Measurements from ENCODE around the gene SAPCD1.
A peak's percentile ranks its signal among the peaks of the same experiment; 100 is the strongest.

The SAPCD1 gene

DNA sequence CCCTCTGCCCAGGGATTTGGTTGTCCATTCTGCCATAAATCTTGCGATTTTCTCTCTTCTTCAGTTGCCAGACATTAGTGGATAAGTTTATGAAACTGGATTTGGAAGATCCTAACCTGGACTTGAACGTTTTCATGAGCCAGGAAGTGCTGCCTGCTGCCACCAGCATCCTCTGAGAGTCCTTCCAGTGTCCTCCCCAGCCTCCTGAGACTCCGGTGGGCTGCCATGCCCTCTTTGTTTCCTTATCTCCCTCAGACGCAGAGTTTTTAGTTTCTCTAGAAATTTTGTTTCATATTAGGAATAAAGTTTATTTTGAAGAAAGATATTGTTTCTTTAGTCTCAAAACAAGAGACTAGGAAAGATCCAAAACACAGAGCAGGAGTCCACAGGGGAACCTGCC, at the start of gene SAPCD1:
Gene SAPCD1, plus strand, starts transcription at position 301 of the 400 bp plus-strand sequence. CDS start 399 bp downstream, outside the sequence.
- DNase-seq, result no peak

GRCh38 chr6:31713465-31713864, 49.0 kb upstream of the SAPCD1 start:
- no peak for DNase-seq

DNA sequence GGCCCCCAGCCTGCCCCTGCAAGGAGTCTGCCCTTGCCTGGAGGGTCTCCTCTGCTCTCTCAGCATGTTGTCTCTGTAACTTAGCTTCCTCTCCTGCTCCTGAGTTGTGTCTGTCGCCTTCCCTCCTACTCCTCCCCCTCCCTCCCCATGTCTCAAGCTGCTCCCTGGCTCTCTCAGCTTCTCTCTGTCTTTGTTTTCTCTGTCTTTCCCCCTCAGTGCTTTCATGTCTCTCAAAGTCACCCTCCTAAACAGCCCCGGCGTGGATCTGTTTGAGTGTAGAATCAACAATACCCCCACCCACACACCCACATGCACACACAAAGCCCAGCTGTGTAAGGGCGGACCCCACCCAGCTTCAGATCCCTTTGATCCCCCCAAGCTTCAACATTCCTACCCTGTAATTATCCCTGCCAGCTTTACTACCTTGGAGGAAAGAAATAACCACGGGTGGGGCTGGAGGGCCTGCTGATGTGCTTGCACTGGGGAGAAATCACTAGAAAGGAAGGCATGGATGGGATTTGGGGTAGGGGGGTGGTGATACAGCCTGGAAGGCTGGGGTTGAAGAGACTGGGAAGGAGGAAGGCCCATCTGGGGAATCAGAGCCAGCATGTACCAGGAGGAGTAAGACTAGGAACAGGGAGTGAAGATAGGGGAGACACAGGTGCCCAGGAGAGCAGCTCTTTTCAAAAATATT, 48.3 kb upstream of the SAPCD1 start:
- DNase-seq, result peak in 1 of 51 donors; percentile 45

DNA sequence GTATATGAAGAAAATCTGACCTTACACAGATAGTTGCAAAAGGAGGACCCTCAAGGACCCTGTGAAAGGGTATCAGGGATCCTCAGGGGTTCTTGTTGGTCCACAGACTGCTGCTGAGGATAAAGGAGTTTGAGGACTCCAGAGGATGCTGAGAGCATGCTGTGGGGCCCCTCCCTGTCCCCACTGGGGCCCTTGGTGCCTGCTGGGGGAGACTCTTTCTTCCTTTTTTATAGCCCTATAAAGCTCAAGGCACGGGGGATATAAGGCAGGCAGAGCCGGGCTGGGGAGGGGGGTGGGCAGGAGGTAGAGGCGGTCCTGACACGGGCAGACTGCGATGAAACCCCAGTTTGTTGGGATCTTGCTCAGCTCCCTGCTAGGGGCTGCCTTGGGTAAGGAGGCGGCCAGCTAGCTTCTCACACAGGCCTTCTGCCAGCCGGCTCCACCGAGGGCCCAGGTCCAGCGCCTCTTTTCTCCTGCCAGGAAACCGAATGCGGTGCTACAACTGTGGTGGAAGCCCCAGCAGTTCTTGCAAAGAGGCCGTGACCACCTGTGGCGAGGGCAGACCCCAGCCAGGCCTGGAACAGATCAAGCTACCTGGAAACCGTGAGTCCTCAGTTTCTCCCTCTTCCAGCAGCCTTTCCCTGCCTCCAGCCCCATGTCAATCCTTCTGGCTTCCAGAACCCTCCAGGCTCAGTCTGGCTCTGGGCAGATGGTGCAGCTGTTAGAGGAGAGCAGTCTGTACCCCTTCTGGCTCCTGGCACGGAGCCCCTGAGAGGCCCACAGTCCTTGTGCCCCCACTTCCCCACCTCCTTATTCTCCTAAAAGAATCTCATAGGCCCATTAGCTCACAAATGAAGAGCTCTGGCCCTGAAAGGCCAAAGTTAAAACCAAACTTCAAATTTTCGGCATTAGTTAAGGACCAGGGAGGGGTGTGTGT, 47.2 kb upstream of the SAPCD1 start, which contains the start of gene LY6G6D:
Gene LY6G6D, plus strand, starts transcription at position 327 of the 937 bp plus-strand sequence. Its CDS starts 8 bp downstream, at position 335.
- no peak for DNase-seq

- DNase-seq, result peak in 1 of 51 donors; percentile 33
Observed at GRCh38 chr6:31717499-31718222, 44.8 kb upstream of the SAPCD1 start.

GRCh38 chr6:31718265-31718664, 44.2 kb upstream of the SAPCD1 start:
- no peak for DNase-seq

DNA sequence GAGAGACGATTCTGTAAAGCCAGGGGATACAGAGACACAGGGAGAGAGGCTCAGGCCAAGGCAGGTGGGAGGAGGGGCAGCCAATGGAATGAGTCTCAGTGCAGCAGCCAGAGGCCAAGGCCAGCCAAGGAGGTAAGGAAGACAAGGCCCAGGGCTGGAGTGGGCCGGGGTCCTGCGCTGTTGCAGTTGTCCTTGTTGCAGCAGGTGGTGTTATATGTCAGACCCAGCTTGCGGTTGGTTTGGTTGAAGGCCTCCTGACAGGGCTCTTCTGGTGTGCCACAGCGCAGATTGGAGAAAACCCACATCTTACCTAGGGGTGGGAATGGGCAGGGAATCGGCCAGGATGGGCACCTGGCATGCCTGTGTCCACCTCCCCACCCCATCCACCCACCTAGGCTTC, 43.5 kb upstream of the SAPCD1 start:
- no peak for DNase-seq

DNA sequence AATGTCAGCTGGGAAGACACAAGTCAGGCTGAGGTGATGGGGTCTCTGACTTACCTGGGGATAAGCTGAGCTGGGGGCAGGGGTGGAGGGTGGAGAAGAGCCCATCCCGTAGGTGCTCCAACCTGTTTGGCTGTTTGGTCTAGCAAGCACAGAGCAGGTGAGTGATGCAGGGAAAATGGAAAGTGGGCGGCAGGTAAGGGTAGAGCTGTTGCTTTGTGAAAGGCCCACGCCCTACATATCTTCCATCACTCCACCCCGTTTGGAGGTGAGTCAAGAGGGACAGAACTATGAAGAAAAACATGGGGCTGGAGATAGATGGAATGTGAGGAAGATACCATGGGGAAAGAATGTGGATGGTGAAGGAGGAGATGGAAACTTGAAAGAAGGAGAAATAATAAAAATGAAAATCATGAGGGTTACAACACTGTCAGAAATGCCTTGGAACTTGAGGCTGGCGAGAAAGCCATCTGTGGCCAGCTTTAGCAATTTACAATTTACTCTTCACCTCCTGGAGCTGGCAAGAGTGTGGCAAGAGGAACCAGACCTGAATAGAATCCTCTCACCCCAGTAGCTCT, 42.2 kb upstream of the SAPCD1 start:
- DNase-seq, result no peak

DNA sequence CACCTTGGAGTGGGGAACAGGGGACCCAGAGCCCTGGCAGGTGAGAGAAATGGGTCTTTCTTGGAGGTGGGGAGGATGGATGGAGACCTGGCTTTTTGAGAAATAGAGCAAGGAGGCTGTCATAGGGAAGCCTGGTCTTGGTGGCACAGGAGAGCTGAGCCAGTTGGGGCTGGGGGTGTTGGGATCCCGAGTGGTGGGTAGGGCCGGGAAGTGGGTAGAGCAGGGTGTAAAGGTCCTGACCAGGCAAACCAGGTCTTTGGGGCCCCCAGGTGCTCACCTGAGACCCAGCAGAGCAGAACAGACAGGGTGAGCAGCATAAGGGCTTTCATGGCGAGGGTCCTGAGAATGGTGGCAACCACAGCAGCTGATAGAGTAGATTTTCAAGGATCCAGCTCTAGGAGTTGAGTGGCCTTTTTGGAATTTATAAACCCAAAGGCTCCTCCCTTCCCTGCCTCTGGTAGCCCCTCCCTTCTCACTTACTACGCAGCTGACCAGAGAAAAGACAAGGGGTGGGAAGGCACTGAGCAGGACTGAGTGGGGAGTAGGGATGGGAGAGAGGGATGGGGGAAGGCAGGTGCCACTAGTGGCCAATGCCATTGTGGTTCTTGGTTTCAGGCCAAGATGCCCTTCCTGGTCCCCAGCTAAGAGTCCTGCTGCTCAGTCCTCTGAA, 41.0 kb upstream of the SAPCD1 start, which contains the start of gene LY6G6C:
Gene LY6G6C, minus strand, starts transcription at position 396 of the 670 bp plus-strand sequence. Its CDS starts 67 bp downstream, at position 329.
- no peak for DNase-seq

- no peak for DNase-seq
Observed at GRCh38 chr6:31722173-31722572, 40.3 kb upstream of the SAPCD1 start.

- DNase-seq, result no peak
Observed at GRCh38 chr6:31723245-31723979, 39.0 kb upstream of the SAPCD1 start, which contains the start of gene MPIG6B. Gene MPIG6B, plus strand, starts transcription at chr6:31723373. Its CDS starts 11 bp downstream, at chr6:31723384.

GRCh38 chr6:31723980-31724691, 38.3 kb upstream of the SAPCD1 start:
- DNase-seq, result no peak

- DNase-seq, result peak in 1 of 51 donors; percentile 9
Observed at GRCh38 chr6:31725502-31726350, 36.7 kb upstream of the SAPCD1 start.

DNA sequence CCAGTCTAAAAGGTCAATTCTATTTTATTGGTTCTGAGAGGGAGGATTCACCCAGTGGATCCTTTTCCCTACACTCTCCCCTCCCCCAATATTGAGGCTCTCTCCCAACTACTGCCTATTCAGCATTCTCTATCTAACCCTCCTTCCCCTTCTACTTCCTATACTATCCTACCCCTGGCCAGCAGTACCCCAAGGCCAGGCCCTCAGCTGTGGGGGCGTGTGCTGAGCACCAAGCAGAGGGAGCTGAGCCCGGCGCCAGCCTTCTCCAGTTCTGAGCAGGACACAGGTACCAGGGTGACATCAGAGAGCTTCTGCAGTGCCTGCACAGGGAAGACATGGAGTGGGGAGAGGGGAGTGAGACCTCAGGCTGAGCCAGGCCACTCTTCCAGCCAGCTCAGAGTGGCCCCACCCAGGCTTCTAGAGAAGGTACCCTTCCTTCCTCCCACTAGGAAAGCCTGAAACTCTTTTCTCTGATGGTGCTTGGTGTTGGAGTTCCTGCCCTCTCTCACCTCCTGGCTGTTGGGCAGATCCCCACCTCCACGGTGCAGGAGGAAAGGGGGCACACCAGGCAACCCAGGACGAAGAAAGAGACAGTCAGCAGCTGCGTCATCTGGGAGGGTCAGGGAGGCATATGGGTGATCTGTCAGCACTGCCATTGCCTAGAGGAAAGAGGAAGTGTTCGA, 35.3 kb upstream of the SAPCD1 start:
- no peak for DNase-seq

DNA sequence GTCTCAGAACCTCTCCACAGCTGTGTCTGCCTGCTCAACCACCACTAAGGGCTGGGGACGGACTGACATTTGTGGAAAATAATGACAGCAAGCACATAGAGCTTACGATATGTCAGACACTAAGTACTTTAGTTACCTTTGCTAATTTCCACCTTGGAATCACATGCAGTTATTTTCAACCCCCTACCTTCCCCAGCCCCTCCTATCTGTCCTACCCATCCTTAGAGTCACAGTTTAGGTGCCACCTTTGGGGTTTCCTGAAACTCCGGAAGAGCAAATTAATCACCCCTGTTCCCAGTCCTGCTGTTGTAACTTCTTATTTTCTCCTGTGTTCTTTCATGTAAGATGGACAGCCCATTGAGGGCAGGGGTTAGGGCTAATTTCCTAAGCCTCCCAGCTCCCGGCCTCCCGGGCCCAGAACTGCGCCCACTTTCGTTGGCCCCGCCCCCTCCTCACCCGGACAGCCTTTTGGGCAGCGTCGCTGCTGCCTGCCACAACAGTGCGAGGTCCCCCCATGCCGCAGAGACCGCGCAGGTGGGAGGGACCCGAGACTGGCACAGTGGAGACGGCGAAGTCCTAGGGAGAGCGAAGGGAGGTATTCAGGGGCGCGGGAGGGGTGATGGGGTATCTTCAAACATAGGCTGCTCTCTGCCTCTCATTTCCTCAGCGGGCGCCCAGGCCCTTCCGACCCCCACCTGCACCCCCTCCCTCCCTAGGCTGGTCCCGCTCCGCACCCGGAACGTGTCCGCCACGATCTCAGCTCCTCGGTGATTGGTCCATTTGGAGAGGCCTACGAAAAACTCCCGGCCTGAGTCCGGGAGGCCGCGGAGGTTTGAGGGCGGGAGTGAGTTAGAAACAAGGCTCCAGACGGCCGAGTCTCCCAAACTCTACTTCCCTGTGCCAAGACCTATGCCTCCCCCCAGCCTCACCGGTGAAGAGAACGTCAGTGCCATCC, 34.5 kb upstream of the SAPCD1 start:
- DNase-seq, result no peak

Measured in hypothalamus (tissue), 51 donors.